Stomach smooth muscle (tissue), 2 donors: ENCODE measurements around the gene CPT1B.

Experiments
- H3K27ac ChIP-seq: one replicate; pipeline ENCODE4 v1.7.0; 2013; ENCODE audit warnings: mild to moderate bottlenecking, low read length, inconsistent platforms
- H3K27me3 ChIP-seq, 2 donors: one replicate each; pipeline ENCODE4 v1.7.0; 2013; ENCODE audit warnings: low read length in 2 of 2; ENCODE audit not compliant: insufficient read depth in 2 of 2, control insufficient read depth in 1 of 2
- H3K36me3 ChIP-seq, 2 donors: one replicate each; pipeline ENCODE4 v1.7.0; 2013; ENCODE audit warnings: low read length in 2 of 2; ENCODE audit not compliant: control insufficient read depth in 2 of 2, insufficient read depth in 2 of 2
- H3K4me1 ChIP-seq: one replicate; pipeline ENCODE4 v1.7.0; 2013; ENCODE audit warnings: low read length; ENCODE audit not compliant: control insufficient read depth, insufficient read depth
- H3K4me3 ChIP-seq, 2 donors: one replicate each; pipeline ENCODE4 v1.7.0; 2013; ENCODE audit warnings: low read length in 2 of 2
- H3K9ac ChIP-seq, 2 donors: one replicate each; pipeline ENCODE4 v1.7.0; 2013; ENCODE audit warnings: low read length in 2 of 2, mild to moderate bottlenecking in 1 of 2
- H3K9me3 ChIP-seq, 2 donors: one replicate each; pipeline ENCODE4 v1.7.0; 2013; ENCODE audit warnings: low read length in 2 of 2; ENCODE audit not compliant: control insufficient read depth in 2 of 2
- donor health status: healthy.
- donor health status: Pancreatic carcinoma.

The CPT1B gene

DNA sequence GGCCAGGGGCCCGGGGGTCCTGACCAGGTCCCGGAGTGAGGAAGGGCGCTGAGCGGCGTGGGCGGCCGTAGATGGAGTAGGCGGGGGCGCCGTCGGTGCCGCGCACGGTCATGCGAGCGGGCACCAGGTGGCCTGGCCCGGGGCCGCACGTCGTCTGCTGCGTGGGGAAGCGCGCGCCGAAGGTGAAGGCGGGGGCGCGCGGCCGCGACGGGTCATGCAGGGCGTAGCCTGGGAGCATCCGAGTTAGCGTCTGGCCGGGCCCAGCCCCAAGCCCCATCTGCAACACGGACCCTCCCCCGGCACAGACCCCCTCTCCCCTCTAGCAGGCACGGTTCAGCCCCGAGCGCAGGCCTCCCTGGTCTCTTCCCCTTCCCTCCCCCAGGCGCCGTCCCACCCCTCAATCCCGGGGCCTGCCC, 46.7 kb downstream of the CPT1B start:
- Histone ChIP-seq H3K27ac (peak overlapping the region; percentile 71), H3K27me3 (peaks cover 19 to 66% of the 10 kb centered on the region in 2 donors), H3K36me3 (no peaks in the 10 kb centered on the region), H3K9me3 (no peaks in the 10 kb centered on the region), H3K4me3 (peak overlapping the region; percentile 55 to 68), H3K9ac (peak overlapping the region; percentile 58 to 74), H3K4me1 (peaks cover 42% of the 10 kb centered on the region)

- no peaks in the 10 kb centered on the region for H3K9me3 ChIP-seq
- H3K4me3 ChIP-seq: peak overlapping the region; percentile 55 to 68
- peak overlapping the region; percentile 71 for H3K27ac ChIP-seq
- peak overlapping the region; percentile 58 to 74 for H3K9ac ChIP-seq
- H3K27me3 ChIP-seq: peaks cover 15 to 64% of the 10 kb centered on the region in 2 donors
- H3K4me1 ChIP-seq: peaks cover 46% of the 10 kb centered on the region
- H3K36me3 ChIP-seq: no peaks in the 10 kb centered on the region
Observed at GRCh38 chr22:50530877-50531545, 47.2 kb downstream of the CPT1B start.

GRCh38 chr22:50530580-50530876, 47.7 kb downstream of the CPT1B start:
- peaks cover 15 to 62% of the 10 kb centered on the region in 2 donors for H3K27me3 ChIP-seq
- H3K36me3 ChIP-seq: no peaks in the 10 kb centered on the region
- H3K27ac ChIP-seq: peak overlapping the region; percentile 71
- peaks cover 46% of the 10 kb centered on the region for H3K4me1 ChIP-seq
- H3K9me3 ChIP-seq: no peaks in the 10 kb centered on the region
- H3K4me3 ChIP-seq: peak overlapping the region in 1 of 2 donors; percentile 68
- peak overlapping the region; percentile 55 to 74 for H3K9ac ChIP-seq

- Histone ChIP-seq H3K4me1 (peaks cover 50% of the 10 kb centered on the region), H3K4me3 (peak within 1 kb of the TSS; percentile 55 to 68), H3K9ac (peak within 1 kb of the TSS; percentile 55 to 74), H3K27me3 (peaks cover 15 to 59% of the 10 kb centered on the region in 2 donors), H3K9me3 (no peaks in the 10 kb centered on the region), H3K36me3 (no peaks in the 10 kb centered on the region), H3K27ac (peak within 1 kb of the TSS; percentile 71)
Observed at GRCh38 chr22:50529897-50530579, 48.2 kb downstream of the CPT1B start, which contains the start of gene TYMP. Gene TYMP (minus strand): TSS chr22:50530012. CDS start chr22:50529709, 303 bp downstream.

DNA sequence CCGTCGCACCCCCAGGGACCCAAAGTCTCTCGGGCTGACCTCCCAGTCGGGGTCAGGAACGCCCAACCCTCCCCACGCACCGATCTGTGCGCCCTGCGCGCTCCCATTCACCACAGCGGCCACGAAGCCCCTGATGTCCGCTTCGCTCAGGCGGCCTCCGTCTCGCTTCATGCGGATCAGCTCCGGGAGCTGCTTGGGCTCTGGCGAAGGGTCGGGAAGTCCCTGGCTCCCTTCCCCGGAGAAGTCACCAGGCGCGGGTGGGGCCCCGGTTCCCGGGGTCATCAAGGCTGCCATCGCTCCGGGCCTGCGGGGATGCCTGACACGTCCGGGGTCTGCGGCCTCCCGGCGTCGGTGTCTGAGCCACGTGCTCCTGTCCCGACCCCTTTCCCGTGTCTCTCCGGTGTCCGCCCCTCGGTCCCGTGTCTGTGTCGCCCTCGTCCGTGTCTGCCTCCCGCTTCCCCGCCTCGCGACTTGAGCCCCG, 48.8 kb downstream of the CPT1B start:
- H3K4me1 ChIP-seq: peaks cover 55% of the 10 kb centered on the region
- H3K9me3 ChIP-seq: no peaks in the 10 kb centered on the region
- peak overlapping the region; percentile 4 to 68 for H3K4me3 ChIP-seq
- H3K27me3 ChIP-seq: peaks cover 15 to 56% of the 10 kb centered on the region in 2 donors
- peak overlapping the region; percentile 37 for H3K27ac ChIP-seq
- H3K36me3 ChIP-seq: no peaks in the 10 kb centered on the region
- H3K9ac ChIP-seq: peak overlapping the region; percentile 13 to 14

- Histone ChIP-seq H3K27me3 (peaks cover 15 to 50% of the 10 kb centered on the region in 2 donors), H3K9me3 (no peaks in the 10 kb centered on the region), H3K27ac (peak overlapping the region; percentile 37), H3K36me3 (no peaks in the 10 kb centered on the region), H3K4me1 (peaks cover 61% of the 10 kb centered on the region), H3K9ac (peak overlapping the region in 1 of 2 donors; percentile 14), H3K4me3 (peak overlapping the region in 1 of 2 donors; percentile 68)
Observed at GRCh38 chr22:50528682-50529415, 49.4 kb downstream of the CPT1B start.

GRCh38 chr22:50527921-50528681, 50.1 kb downstream of the CPT1B start:
- H3K9me3 ChIP-seq: no peaks in the 10 kb centered on the region
- peak overlapping the region; percentile 6 for H3K27ac ChIP-seq
- peaks cover 13 to 43% of the 10 kb centered on the region in 2 donors for H3K27me3 ChIP-seq
- peaks cover 65% of the 10 kb centered on the region for H3K4me1 ChIP-seq
- peak overlapping the region in 1 of 2 donors; percentile 8 for H3K4me3 ChIP-seq
- peaks cover 0 to 7% of the 10 kb centered on the region in 2 donors for H3K36me3 ChIP-seq
- no peak overlapping the region for H3K9ac ChIP-seq

DNA sequence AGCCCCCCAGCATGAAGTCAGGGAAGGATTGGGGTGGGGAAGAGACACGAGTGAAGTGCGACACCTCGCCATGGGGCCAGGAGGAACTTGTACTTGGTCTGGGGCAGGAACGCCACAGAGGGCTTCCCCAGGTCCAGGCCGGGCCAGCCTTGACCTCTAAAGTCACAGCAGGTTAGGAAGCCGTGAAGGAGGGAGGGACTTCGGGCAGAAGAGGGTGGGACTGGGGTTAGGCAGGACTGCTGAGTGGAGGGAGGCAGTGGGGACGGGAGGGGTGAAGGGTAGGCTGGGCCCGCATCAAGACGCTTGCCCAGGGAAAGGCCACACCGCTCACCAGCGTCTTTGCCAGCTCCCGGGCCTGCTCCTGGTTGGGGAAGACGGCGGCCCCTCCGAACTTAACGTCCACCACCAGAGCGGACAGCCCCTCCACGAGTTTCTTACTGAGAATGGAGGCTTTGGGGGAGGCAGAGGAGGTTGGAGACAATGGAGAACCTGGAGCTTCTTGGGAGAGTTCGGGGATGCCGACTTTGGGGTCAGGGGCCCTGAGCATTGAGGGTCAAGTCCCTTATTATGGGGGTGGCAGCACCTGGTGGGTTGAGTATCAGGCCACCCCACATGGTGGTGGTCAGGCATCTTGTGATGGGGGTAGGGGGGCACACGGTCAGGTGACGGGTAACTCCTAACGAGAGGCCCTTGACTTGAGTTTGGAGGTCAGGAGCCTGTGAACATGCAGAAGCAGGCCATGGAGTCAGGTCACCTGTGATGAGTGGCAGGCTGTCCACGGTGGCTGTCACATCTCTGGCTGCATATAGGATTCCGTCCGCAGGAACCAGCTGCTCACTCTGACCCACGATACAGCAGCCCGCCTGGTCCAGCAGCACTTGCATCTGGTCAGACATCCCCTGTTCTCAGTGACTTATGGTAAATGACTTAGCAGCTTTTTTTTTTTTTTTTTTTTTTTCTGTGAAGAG, 51.1 kb downstream of the CPT1B start:
- Histone ChIP-seq H3K9ac (peak overlapping the region in 1 of 2 donors; percentile 58), H3K27me3 (peaks cover 10 to 33% of the 10 kb centered on the region in 2 donors), H3K4me1 (peaks cover 61% of the 10 kb centered on the region), H3K9me3 (no peaks in the 10 kb centered on the region), H3K36me3 (peaks cover 5 to 9% of the 10 kb centered on the region in 2 donors), H3K27ac (peak overlapping the region; percentile 74), H3K4me3 (peak overlapping the region; percentile 72 to 80)

GRCh38 chr22:50526108-50526833, 52.0 kb downstream of the CPT1B start:
- peaks cover 53% of the 10 kb centered on the region for H3K4me1 ChIP-seq
- peaks cover 10 to 24% of the 10 kb centered on the region in 2 donors for H3K27me3 ChIP-seq
- peak overlapping the region; percentile 74 for H3K27ac ChIP-seq
- peak overlapping the region; percentile 72 to 80 for H3K4me3 ChIP-seq
- H3K9me3 ChIP-seq: no peaks in the 10 kb centered on the region
- peak overlapping the region; percentile 58 to 59 for H3K9ac ChIP-seq
- peaks cover 12 to 16% of the 10 kb centered on the region in 2 donors for H3K36me3 ChIP-seq
